Fibroblast of skin of abdomen (primary cell): ENCODE results near the gene IRF4.
"Not testable (repeated sequence)": the region's sequence is repeated elsewhere in the genome, so short reads cannot be mapped to it uniquely, and the experiment has no call there.

Experiments used
- DNase-seq: peaks from one replicate; pipeline ENCODE4 v3.0.0-alpha.2; 2013

Gene IRF4

DNA sequence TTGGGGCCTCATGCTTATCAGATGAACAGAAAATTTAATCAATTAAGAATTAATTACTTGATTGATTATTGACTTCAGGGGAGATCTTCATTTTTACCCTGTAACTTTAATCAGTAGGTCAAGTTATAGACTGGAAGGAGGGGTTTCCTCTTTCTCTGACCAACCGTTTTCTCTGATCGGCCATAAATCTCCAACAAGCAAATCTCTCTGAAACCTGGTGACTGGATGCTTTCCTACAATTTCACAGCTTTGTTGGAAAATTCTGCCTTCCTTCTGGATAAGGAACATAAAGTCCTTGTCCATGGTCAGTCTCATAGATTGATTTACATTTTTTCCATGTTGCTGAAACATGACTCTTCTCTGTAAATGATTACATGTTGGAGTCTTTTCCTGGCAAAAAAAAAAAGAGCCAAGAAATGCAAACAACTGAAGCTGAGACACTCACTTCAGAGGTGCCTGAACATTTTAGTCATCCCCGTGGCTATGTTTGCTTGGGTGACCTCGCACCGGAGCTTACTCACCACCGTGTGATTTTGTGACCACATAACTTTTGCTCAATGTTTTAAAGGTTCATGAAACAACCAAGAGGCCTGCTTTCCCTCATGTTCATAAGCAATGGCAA is 31.0 kb downstream of the IRF4 start:
- peak; percentile 86 for DNase-seq

DNA sequence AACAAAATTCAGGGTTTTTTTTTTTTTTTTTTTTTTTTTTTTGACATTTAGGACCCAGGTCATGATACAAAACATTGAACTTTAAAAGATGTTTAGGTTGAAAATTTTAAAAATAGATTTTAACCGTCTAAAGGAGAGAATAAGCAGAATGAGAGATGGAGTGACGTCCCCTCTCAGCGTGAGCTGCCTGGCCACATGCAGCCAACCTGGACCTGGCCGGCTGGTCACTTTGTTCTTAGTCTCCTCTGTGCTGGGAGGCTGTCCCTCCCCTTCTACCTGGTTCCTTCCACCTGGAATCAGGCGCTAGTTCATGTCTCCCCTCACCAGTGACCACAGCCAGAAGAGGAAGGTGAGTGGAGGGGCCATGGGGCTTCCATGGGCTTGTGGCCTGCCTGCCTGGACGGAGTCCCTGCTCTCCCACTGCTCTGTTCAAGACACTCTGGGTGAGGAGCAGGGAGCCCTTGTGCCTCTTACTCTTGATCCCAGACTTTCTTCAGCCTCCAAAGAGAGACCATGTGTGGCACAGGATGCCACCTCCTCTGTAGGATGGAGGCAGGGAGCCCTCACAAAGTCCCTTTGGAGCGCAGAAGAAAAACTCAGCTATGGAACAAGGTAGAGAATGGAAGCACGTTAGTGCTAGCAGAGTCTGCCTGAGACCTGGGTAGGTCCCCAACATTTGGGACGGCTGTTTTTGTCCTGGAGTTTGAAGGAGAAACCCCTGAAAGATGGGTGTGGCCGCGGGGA is 31.7 kb downstream of the IRF4 start:
- no peak for DNase-seq

DNA sequence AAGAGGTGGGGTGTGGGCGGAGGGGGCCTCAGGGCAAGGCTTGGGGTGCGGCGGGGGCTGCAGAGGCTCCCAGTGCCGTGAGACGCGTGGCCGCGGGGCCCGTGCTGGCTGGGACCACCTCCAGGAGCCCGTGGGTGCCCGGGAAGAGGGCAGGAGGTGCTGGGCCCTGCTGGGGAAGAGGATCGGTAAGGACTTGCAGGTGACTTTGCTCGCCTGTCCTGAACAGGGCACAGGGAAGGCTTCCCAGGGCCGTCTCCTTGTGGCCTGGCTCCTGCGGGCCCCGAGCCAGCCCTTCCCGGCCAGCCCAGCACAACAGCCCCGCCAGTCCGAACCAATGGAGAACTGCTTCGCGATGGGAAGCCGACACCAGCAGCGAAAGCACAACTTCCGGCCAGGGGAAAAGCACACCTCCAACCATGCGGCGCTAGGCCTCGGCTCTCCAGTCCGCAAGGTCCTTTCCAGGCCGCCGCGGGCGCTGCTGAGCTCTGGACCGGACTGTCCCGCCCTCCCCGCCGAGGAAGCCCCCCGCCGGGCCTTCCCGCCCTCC is 32.3 kb downstream of the IRF4 start:
- DNase-seq = no peak

DNA sequence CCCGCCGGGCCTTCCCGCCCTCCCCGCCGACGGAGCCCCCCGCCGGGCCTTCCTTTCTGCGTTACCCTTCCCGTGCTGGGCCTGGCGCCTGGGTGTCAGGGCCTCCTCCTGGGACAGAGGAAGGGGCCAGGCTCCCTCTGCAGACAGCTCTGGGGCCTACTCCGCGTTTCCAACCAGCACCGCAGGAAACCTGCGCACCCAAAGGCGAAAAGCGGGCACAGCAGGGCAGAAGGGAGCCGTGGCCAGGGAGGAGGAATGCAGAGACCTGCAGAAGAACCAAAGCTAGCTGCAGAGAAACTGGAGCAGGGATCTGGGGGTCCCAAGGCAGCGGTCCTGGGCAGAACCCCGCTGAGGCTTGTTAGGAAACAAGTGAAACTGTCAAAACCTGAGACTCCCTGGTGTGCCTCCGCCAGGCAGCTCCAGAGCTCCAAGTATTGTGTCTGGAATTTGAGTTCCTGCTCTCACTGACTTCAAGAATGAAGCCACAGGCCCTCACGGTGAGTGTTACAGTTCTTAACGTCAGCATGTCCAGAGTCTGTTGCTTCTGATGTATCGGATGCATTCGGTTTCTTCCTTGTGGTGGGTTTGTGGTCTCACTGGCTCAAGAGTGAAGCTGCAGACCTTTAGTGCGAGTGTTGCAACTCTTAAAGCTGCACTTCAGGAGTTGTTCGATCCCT is 33.3 kb downstream of the IRF4 start:
- no peak for DNase-seq

DNA sequence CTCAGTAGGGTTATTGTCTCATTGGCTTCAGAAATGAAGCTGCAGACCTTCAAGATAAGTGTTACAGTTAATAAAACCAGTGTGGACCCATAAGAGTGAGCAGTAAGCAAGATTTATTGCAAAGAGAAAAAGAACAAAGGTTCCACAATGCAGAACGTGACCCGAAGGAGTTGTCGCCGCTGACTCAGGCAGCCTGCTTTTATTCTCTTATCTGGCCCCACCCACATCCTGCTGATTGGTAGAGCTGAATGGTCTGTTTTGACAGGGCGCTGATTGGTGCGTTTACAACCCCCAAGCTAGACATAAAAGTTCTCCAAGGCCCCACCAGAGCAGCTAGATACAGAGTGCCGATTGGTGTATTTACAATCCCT is 33.9 kb downstream of the IRF4 start:
- DNase-seq = not testable (repeated sequence)

DNA sequence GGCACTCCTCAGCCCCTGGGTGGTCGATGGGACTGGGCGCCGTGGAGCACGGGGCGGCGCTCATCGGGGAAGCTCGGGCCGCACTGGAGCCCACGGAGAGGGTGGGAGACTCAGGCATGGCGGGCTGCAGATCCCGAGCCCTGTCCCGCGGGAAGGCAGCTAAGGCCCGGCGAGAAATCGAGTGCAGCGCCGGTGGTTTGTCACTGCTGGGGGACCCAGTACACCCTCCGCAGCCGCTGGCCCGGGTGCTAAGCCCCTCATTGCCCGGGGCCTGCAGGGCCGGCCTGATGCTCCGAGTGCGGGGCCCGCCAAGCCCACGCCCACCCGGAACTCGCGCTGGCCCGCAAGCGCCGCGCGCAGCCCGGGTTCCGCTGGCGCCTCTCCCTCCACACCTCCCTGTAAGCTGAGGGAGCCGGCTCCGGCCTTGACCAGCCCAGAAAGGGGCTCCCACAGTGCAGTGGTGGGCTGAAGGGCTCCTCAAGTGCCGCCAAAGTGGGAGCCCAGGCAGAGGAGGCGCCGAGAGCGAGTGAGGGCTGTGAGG is 34.7 kb downstream of the IRF4 start:
- DNase-seq = not testable (repeated sequence)

DNA sequence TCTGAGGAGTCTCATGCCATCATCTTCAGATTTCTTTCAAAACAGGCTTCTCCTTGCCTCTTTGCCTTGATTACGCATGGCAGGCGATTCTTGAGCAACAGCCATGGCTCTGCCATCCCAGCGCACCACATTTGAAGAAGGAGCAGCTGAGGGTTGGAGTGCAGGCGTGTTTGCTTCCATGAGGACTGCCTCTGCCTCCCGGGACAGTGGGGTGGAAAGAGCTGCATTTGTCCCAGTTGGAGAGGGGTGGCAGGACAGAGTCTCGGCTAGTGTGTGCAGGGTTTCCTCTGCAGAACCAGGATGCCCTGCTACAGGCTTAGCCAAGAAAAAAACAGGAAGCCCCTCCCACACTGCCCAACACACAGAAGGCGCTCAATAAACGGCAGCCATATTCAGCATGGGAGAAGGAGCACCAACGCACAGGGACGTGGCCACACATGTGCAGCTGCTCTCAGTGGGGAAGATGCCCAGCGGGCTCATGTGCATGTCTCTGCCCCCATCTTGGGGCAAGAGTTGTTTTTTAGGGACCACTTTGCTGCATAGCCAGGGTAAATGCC is 36.6 kb downstream of the IRF4 start:
- no peak for DNase-seq

DNA sequence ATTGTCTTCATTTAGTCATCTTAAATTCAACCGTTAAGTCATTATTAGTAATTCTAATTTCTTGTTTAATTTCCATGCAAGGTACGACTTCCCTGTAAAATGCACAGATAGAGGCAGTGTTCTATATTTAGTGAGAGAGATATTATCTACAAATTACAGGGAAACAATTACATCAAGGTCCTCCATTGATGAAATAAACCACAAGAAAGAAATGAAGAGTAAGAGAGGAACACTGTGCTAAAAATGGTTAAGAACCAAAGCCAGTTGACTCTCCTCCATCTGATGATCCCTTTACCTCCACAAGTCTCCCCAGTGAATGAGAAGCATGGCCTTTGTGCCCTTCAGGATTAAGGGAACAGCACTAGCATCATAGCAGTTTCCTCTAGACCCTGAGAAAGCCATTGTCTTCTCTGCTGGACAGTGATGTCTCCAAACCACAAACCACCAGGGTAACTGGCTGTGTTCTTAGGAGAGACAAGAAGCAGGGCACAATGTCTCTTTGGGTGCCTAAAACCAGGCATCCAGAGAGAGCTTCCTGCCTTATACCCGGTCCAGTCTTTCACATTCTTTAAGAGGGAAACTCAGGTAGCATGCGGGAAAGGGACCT is 38.1 kb downstream of the IRF4 start:
- no peak for DNase-seq

DNA sequence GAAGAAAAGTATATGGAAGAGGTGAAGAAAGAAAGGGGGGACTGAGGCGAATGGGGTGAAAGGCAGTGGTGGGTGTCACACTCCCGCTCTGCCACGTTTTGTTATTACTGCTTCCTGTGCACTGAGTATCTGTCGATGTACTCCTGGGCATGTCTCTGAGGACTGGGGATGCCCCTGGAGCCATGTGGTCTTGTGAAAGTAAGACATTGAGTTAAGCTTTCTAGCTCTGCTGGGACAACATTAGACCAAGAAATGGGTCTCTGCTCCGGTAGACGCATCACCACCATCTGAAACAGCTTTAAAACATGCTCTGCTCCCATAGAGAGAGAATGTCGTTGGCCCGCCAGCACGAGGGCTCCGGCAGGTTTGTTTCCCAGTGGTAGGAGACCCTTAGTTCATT is 40.0 kb downstream of the IRF4 start:
- no peak for DNase-seq

DNA sequence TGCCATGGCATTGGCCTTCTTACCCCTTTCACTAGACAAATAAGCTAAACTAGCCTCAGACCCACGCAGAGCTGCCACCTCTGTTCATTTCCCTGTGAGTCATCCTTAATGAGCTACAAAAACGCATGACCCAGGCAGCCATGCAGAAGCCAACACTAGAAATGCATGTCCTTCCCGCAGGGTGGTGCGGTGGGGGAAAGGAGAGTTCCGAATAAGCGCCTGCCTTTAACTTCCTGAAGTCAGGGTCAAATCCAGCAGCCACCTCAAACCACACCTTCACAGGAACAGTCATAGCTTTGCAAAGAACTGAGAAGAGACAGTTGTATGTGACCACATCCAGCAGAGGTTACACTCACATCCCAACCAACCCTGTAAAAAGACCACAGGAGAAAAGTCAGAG is 40.4 kb downstream of the IRF4 start:
- no peak for DNase-seq

- DNase-seq = no peak
Measured at GRCh38 chr6:434051-434705, 42.6 kb downstream of the IRF4 start.

DNA sequence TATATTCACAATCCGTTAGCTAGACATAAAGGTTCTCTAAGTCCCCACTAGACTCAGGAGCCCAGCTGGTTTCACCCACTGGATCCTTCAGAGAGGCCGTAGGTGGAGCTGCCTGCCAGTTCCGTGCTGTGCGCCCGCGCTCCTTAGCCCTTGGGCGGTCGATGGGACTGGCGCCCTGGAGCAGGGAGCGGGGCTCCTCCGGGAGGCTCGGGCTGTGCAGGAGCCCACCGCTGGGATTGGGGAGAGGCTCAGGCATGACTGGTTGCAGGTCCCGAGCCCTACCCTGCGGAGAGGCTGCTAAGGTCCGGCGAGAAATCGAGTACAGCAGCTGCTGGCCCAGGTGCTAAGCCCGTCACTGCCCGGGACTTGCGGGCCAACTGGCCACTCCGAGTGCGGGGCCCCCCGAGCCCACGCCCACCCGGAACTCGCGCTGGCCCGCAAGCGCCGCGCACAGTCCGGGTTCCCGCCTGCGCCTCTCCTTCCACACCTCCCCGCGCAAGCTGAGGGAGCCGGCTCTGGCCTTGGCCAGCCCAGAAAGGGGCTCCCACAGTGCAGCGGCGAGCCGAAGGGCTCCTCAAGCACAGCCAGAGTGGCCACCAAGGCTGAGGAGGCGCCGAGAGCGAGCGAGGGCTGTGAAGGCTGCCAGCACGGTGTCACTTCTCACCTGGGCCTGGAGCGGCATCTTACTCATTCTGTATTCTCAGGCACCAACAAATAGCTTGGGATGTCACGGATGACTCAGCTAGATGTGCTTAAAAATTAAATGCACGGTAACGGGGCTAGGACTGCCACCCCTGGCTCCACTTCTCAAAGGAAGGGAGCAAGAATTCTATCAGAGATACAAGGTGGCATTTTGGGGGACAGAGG is 44.1 kb downstream of the IRF4 start:
- no peak for DNase-seq

DNA sequence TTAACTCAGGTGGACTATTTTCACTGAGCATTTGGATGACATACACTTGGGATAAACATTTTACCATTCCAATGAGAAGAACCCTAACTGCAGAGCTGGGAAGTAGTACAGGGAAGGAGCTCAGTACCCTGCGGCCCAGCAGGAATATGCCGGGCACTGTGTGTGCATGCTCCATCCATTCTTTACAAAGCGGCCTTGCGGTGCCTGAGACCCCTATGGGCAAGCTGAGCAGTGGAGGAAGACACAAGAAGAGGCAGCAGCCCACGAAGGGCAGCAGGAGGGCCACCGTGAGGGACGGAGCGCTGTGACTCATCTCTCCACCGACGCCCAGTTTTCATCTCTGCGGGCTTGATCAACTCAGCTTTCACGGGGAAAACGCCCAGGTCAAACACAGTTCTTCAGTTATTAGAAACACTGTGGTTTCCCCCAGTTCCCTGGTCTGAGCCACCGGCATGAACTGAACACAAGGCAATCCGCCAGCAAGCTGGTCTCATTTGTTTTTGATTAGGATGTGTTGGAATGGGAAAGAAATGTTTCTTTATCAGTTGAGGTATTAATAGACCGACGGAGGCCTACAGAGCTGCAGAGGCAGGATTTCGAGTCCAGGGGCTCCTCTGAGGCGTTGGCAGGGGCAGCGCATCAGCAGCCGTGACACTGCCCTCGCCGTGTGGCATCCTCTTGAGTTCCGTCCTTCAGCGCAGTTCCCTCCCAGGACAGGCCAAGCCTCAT is 44.9 kb downstream of the IRF4 start:
- DNase-seq = peak; percentile 79

GRCh38 chr6:437037-437392 is 45.5 kb downstream of the IRF4 start:
- DNase-seq = no peak

DNA sequence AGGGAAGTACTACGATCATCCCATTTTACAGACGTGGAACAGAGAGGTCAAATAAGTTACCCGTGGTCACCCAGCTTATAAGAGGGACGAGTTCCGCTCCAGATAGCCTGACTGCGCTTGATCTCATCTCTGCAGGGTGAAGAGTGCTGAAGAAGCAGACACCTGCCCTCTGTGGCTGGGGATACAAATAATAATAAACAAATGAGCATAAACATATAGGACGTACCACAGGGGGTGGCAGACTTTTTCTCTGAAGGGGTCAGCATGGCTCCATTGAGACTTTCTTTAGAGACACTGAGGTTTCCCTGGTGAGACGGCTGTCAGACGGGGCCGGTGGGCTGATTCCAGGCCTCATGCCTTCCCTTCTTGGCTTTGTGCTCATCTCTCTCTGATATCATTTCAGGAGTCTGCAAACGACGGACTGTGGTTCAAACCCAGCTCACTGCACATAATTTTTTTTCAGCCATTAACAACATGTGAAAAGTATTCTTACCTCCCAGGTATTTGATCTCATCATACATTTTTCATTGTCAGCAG is 47.1 kb downstream of the IRF4 start:
- no peak for DNase-seq

- no peak for DNase-seq
Measured at GRCh38 chr6:439641-440167, 48.2 kb downstream of the IRF4 start.

DNA sequence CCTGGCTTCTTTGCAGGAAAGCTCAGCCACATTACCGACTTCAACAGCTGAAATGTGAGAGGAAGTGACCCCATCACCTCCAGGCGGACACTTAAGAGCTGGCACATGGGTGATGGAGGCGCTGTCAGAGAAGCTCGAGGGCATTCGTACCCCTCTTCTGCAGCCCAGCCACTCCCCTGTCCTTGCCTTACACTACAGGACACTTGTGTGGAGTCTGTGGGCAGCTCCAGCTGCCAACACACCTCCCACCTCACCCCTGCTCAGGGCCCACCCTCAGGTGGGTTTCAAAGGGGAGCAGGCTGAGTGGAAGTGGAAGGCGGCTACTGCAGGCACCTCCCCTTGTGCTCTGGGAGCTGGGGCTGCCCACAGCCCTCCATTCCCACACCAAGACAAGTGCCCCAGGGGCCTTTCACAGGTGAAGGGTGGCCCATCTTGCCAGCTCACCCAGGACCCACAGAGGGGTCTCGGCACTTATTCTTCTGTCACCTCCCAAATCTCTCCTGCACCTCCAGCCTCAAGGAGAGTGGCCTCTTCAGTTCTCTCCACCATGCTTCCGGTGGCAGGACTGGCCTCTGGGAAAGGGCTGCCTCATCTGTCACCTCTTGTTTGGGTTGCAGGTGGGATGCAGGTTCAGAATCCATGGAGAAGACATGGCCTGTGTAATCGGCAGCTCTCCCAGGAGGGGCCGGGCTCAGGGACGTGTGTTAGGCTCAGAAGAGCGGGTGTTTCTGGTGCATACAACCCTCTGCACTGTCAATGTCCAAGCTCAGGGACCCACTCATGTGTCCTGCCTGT is 49.8 kb downstream of the IRF4 start:
- DNase-seq = no peak

DNA sequence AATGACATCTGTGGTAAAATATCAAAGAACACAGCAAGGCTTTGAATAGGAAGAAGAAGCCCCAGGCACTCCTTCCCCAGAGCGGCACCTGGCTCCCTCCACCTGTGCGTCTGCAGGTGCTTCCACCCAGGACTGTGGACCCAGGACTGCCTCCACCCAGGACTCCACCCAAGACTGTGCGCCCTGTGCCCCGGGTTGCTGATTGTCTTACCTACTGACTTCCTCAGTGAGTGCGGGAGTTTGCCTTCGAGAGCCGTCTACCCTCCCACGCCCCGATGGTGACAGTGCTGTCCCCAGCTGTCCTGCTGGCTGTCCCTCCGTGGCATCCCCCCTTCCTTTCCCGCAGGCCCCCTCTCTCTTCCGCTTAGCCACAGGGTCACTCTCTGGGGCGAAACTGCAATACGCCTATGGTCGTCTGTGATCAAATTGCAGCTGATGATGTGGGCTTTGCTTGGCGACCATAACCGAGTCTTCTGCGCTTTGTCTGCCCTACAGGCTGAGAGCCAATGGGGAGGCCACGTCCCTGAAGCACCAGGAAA is 52.1 kb downstream of the IRF4 start:
- no peak for DNase-seq
